Panc1 (cell line): Measurements from ENCODE around the gene IL15. TPM values are rescaled to one million over a fixed set of nuclear protein-coding genes. Genes with fewer than 3 reads are reported as not detected.

Experiments
- ATAC-seq: fragments of 200-7000 bp; cut with Tn5 transposase; 2 replicates; pipeline ENCODE4 v1.9.1; 2020; ENCODE audit warnings: mild to moderate bottlenecking, moderate library complexity
- BruUV-seq: library from RNA; stranded (reverse); fragments of 400-500 nt; replicated peaks from 2 replicates; lab custom pipeline; 2021; lab: Mats Ljungman, UMichigan
- CTCF ChIA-PET: fragments of 300-600 bp; sonication (Branson Sonifier 250); formaldehyde crosslinking; loops from one replicate; lab custom pipeline; 2022; ENCODE audit warnings: antibody characterized with exemption; lab: Charles Lee
- POLR2A ChIA-PET: fragments of 300-600 bp; sonication (Branson Sonifier 250); formaldehyde crosslinking; loops from one replicate; lab custom pipeline; 2022; ENCODE audit warnings: antibody characterized with exemption; lab: Charles Lee
- DNase-seq: peaks from one replicate; pipeline ENCODE4 v3.0.0-alpha.2; 2010; ENCODE audit warnings: low read depth, low spot score
- H3K27ac ChIP-seq: 2 replicates; pipeline ENCODE4 v1.5.1; 2011; ENCODE audit warnings: mild to moderate bottlenecking, low read length, inconsistent platforms
- H3K27me3 ChIP-seq: fragments of 200-500 bp; sonication (Bioruptor generic); 2 replicates; pipeline ENCODE4 v1.6.0; 2014; ENCODE audit warnings: low read length, inconsistent platforms; ENCODE audit not compliant: control insufficient read depth, insufficient read depth
- H3K36me3 ChIP-seq: fragments of 200-500 bp; sonication (Bioruptor generic); 2 replicates; pipeline ENCODE4 v1.5.1; 2014; ENCODE audit warnings: inconsistent platforms, mild to moderate bottlenecking, low read length, moderate library complexity; ENCODE audit not compliant: control insufficient read depth, insufficient read depth
- H3K4me1 ChIP-seq: 2 replicates; pipeline ENCODE4 v1.5.1; 2011; ENCODE audit warnings: inconsistent platforms, mild to moderate bottlenecking, low read length, moderate library complexity; ENCODE audit not compliant: control insufficient read depth, insufficient read depth
- H3K4me3 ChIP-seq, 2 experiments: 2 replicates each; pipeline ENCODE4 v1.5.1; 2011 to 2012; ENCODE audit warnings: low read depth in 2 of 2, low read length in 2 of 2, mild to moderate bottlenecking in 2 of 2, inconsistent platforms in 1 of 2, moderate library complexity in 1 of 2
- H3K9me3 ChIP-seq: fragments of 200-500 bp; sonication (Bioruptor generic); 2 replicates; pipeline ENCODE4 v1.5.1; 2014; ENCODE audit warnings: low read depth, mild to moderate bottlenecking, inconsistent platforms, low read length, moderate library complexity; ENCODE audit not compliant: control insufficient read depth, insufficient read depth
- POLR2AphosphoS5 ChIP-seq: IDR thresholded peaks from 2 replicates; pipeline ENCODE4 v1.6.1; 2012; ENCODE audit warnings: mild to moderate bottlenecking, low read depth, low read length, moderate library complexity
- SIN3A ChIP-seq: IDR thresholded peaks from 2 replicates; pipeline ENCODE4 v1.6.1; 2012; ENCODE audit warnings: low read depth, mild to moderate bottlenecking, low read length, moderate library complexity, borderline replicate concordance; ENCODE audit not compliant: insufficient read depth
- TCF7L2 ChIP-seq: IDR thresholded peaks from 2 replicates; pipeline ENCODE4 v1.6.1; 2011; ENCODE audit warnings: mild to moderate bottlenecking, low read depth, low read length, inconsistent platforms
- in situ Hi-C: cut with HindIII; loops from 2 replicates; pipeline ENCODE4 v1.10.0; 2016; ENCODE audit warnings: low sequenced_read_pairs, low pct_unique_long_range_greater_than_20kb
- intact Hi-C: fragments of 100-400 bp; cut with micrococcal nuclease; formaldehyde crosslinking; loops from one replicate; pipeline ENCODE4 v1.10.0; 2022; ENCODE audit not compliant: unreplicated experiment
- total RNA-seq: library from RNA; stranded (reverse); gene quantifications from one replicate; pipeline ENCODE4 v1.2.1, GENCODE V29; 2021; ENCODE audit not compliant: unreplicated experiment
- TF ChIP-seq, protein P1 (sequence below), 2 experiments: IDR thresholded peaks; 2 replicates each; pipeline ENCODE4 v1.6.1; 2011 to 2012; ENCODE audit warnings: low read depth in 2 of 2, control low read depth in 1 of 2, low read length in 1 of 2, mild to moderate bottlenecking in 1 of 2, moderate library complexity in 1 of 2; ENCODE audit not compliant: insufficient read depth in 1 of 2
- TF ChIP-seq, protein P2 (sequence below): fragments of 450-650 bp; IDR thresholded peaks from 2 replicates; pipeline ENCODE4 v1.5.1; 2017; ENCODE audit warnings: mild to moderate bottlenecking

The IL15 gene
- total RNA-seq, 1 experiment from 2014 or later = 2.7 TPM

DNA sequence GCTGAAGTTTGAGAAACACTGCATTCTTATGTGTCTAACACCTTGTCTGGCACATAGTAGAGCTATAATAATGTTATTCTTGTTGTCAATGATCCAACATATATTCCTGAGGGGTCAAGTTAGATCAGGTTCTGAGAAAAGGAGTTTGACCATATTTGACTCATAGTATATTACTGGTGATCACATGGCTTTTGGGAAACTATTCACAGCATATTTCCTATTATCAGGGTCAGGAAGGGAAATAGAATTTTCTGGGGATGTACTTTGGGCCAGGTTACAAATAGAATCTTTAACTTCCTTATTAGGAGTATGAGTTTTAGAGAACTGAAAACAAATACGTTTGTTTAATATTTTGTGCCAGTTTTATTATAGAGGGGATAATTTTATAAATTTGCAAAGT, 11.6 kb downstream of the IL15 start:
- Histone ChIP-seq H3K36me3 (no peaks in the 10 kb centered on the region), H3K4me1 (no peaks in the 10 kb centered on the region), H3K27ac (no peak overlapping the region), H3K27me3 (no peaks in the 10 kb centered on the region), H3K9me3 (no peaks in the 10 kb centered on the region), H3K4me3 (no peak overlapping the region)
- intact Hi-C loops = no loop called here
- TF ChIP-seq SIN3A (no peak), POLR2AphosphoS5 (no peak)
- TF ChIP-seq, protein P1, sequence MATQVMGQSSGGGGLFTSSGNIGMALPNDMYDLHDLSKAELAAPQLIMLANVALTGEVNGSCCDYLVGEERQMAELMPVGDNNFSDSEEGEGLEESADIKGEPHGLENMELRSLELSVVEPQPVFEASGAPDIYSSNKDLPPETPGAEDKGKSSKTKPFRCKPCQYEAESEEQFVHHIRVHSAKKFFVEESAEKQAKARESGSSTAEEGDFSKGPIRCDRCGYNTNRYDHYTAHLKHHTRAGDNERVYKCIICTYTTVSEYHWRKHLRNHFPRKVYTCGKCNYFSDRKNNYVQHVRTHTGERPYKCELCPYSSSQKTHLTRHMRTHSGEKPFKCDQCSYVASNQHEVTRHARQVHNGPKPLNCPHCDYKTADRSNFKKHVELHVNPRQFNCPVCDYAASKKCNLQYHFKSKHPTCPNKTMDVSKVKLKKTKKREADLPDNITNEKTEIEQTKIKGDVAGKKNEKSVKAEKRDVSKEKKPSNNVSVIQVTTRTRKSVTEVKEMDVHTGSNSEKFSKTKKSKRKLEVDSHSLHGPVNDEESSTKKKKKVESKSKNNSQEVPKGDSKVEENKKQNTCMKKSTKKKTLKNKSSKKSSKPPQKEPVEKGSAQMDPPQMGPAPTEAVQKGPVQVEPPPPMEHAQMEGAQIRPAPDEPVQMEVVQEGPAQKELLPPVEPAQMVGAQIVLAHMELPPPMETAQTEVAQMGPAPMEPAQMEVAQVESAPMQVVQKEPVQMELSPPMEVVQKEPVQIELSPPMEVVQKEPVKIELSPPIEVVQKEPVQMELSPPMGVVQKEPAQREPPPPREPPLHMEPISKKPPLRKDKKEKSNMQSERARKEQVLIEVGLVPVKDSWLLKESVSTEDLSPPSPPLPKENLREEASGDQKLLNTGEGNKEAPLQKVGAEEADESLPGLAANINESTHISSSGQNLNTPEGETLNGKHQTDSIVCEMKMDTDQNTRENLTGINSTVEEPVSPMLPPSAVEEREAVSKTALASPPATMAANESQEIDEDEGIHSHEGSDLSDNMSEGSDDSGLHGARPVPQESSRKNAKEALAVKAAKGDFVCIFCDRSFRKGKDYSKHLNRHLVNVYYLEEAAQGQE (IDR thresholded peaks at IDR 0.05; ENCODE audit: insufficient read depth in 1 of 2, low read depth in 2 of 2, low read length in 1 of 2) = no peak
- POLR2A ChIA-PET = no interaction called here
- DNase-seq (no peak), ATAC-seq (no peak)
- no TSS peak for BruUV-seq
- CTCF ChIA-PET = no interaction called here
- in situ Hi-C loops = no loop called here

DNA sequence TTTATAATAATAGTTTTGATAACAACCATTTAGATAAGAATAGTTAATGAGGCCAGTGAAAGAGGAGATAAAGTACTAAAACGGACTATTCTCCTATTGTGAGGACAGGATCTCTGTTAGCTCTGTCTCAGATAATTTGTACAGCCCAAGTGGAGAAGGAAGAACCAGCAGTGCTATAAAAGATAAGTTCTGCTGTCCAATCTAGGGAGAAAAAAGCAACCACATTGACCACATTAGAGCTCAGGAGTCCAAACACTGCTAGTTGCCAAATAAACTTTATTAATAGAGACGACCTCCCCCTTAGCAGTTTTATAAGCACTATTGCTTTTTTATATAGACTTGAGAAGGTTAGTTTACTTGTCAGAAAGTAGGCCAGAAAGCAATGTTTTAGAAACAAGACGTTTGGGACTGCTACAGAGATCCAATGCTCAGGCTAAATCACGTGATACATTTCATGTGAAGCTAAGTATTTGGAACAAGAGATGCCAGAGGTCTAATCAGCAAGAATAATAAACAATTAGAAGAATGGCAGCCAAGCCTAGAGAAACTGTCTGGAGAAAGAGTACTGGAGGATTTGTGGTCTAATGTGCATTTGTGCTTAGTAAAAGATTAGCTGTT, 15.9 kb downstream of the IL15 start:
- TF ChIP-seq, protein P2, sequence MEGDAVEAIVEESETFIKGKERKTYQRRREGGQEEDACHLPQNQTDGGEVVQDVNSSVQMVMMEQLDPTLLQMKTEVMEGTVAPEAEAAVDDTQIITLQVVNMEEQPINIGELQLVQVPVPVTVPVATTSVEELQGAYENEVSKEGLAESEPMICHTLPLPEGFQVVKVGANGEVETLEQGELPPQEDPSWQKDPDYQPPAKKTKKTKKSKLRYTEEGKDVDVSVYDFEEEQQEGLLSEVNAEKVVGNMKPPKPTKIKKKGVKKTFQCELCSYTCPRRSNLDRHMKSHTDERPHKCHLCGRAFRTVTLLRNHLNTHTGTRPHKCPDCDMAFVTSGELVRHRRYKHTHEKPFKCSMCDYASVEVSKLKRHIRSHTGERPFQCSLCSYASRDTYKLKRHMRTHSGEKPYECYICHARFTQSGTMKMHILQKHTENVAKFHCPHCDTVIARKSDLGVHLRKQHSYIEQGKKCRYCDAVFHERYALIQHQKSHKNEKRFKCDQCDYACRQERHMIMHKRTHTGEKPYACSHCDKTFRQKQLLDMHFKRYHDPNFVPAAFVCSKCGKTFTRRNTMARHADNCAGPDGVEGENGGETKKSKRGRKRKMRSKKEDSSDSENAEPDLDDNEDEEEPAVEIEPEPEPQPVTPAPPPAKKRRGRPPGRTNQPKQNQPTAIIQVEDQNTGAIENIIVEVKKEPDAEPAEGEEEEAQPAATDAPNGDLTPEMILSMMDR = no peak
- TF ChIP-seq POLR2AphosphoS5 (no peak), TCF7L2 (no peak), SIN3A (no peak)
- TF ChIP-seq, protein P1 (IDR thresholded peaks at IDR 0.05; ENCODE audit: insufficient read depth in 1 of 2, low read depth in 2 of 2, low read length in 1 of 2) = no peak
- ATAC-seq (no peak), DNase-seq (no peak)
- in situ Hi-C loops = no loop called here
- Histone ChIP-seq H3K36me3 (no peaks in the 10 kb centered on the region), H3K27ac (no peak overlapping the region), H3K4me1 (no peaks in the 10 kb centered on the region), H3K27me3 (no peaks in the 10 kb centered on the region), H3K9me3 (no peaks in the 10 kb centered on the region), H3K4me3 (no peak overlapping the region)
- ChIA-PET CTCF (no interaction called here), POLR2A (no interaction called here)
- no TSS peak for BruUV-seq
- intact Hi-C loops = no loop called here
